Upper lobe of left lung (tissue), 6 donors: ENCODE results near the gene CCDC197. TPM values are rescaled to one million over a fixed set of nuclear protein-coding genes. Genes with fewer than 3 reads are reported as not detected.

Source experiments
- ATAC-seq, 2 donors: fragments of 200-7000 bp; cut with Tn5 transposase; one replicate each; pipeline ENCODE4 v1.9.1; 2022; ENCODE audit warnings: mild to moderate bottlenecking in 2 of 2, moderate library complexity in 2 of 2; ENCODE audit not compliant: low FRiP score in 2 of 2
- DNase-seq, 2 donors: peaks; one replicate each; pipeline ENCODE4 v3.0.0-alpha.2; 2019 to 2020
- H3K27ac ChIP-seq, 4 donors: fragments of 200-600 bp; sonication (generic); one replicate each; pipeline ENCODE4 v1.5.1; 2016 to 2019
- H3K27me3 ChIP-seq, 4 donors: fragments of 200-600 bp; sonication (generic); one replicate each; pipeline ENCODE4 v1.5.1; 2017 to 2019
- H3K36me3 ChIP-seq, 4 donors: fragments of 200-600 bp; sonication (generic); one replicate each; pipeline ENCODE4 v1.5.1; 2016 to 2019
- H3K4me1 ChIP-seq, 4 donors: fragments of 200-600 bp; sonication (generic); one replicate each; pipeline ENCODE4 v1.5.1; 2018 to 2019
- H3K4me3 ChIP-seq, 4 donors: fragments of 200-600 bp; sonication (generic); one replicate each; pipeline ENCODE4 v1.5.1; 2017 to 2019; ENCODE audit warnings: mild to moderate bottlenecking in 2 of 4, moderate library complexity in 1 of 4
- H3K9me3 ChIP-seq, 4 donors: fragments of 200-600 bp; sonication (generic); one replicate each; pipeline ENCODE4 v1.5.1; 2018 to 2019
- CTCF ChIP-seq, 6 experiments: fragments of 450-650 bp in 4 of 6; fragments of 200-600 bp in 2 of 6; sonication (generic) in 2 of 6; IDR thresholded peaks; one replicate each; pipeline ENCODE4 v1.5.1; 2016 to 2019; ENCODE audit warnings: antibody characterized with exemption in 6 of 6
- EP300 ChIP-seq, 4 donors: sonication (generic); formaldehyde crosslinking; IDR thresholded peaks; one replicate each; pipeline ENCODE4 v1.5.1; 2017; ENCODE audit warnings: antibody characterized with exemption in 4 of 4, control low read depth in 2 of 4
- POLR2A ChIP-seq, 4 donors: fragments of 450-650 bp; IDR thresholded peaks; one replicate each; pipeline ENCODE4 v1.5.1; 2016 to 2017; ENCODE audit warnings: antibody characterized with exemption in 4 of 4, mild to moderate bottlenecking in 2 of 4
- POLR2AphosphoS5 ChIP-seq, 2 donors: sonication (generic); formaldehyde crosslinking; IDR thresholded peaks; one replicate each; pipeline ENCODE4 v1.5.1; 2017; ENCODE audit warnings: antibody characterized with exemption in 2 of 2
- WGBS, 2 donors: methylation state at CpG; one replicate each; pipeline ENCODE4 v1.1.5; 2017 to 2018; 5-methylcytosine and 5-hydroxymethylcytosine counted together
- total RNA-seq, 6 donors: library from RNA; depleted of rRNA in 4 of 6; stranded (reverse); fragments of >200 nt in 4 of 6; gene quantifications; one replicate each; pipeline versions ENCODE4 v1.1.0 to v1.2.1, GENCODE V29; 2016 to 2021
- donor health status: DM: no; HTN: no; CAD: no; lungs with moderate emphysema.
- donor health status: DM: no; HTN: yes; CAD: no; lungs with severe emphysema.

CCDC197 gene
- total RNA-seq, 6 donors from 2014 or later, result not detected

GRCh38 chr14:93970585-93970964 lies 26.5 kb upstream of the CCDC197 start:
- WGBS, 2 donors, result 37 to 50% methylated on average over 9 of the region's 9 CpGs
- H3K27me3 ChIP-seq, result no peaks in the 10 kb centered on the region
- no peaks in the 10 kb centered on the region for H3K9me3 ChIP-seq
- peak in 1 of 2 donors; percentile 49 for DNase-seq
- H3K4me3 ChIP-seq, result peak overlapping the region in 3 of 4 donors; percentile 26 to 47 (median 42)
- no peaks in the 10 kb centered on the region for H3K36me3 ChIP-seq
- TF ChIP-seq POLR2A (IDR thresholded peaks at IDR 0.05), result no peak
- TF ChIP-seq CTCF (IDR thresholded peaks at IDR 0.05), result peak in 4 of 6 experiments; percentile 30 to 48 (median 39)
- no peak for TF ChIP-seq EP300 (IDR thresholded peaks at IDR 0.05)
- no peak for TF ChIP-seq POLR2AphosphoS5 (IDR thresholded peaks at IDR 0.05)
- peak overlapping the region in 1 of 4 donors; percentile 39 for H3K27ac ChIP-seq
- H3K4me1 ChIP-seq, result peaks cover 6 to 22% (median 9%) of the 10 kb centered on the region in 4 donors
- peak; percentile 37 to 46 for ATAC-seq

GRCh38 chr14:93970965-93971634 lies 26.0 kb upstream of the CCDC197 start:
- peak overlapping the region in 3 of 4 donors; percentile 26 to 47 (median 42) for H3K4me3 ChIP-seq
- no peaks in the 10 kb centered on the region for H3K9me3 ChIP-seq
- no peaks in the 10 kb centered on the region for H3K27me3 ChIP-seq
- TF ChIP-seq POLR2AphosphoS5 (IDR thresholded peaks at IDR 0.05), result no peak
- no peak for TF ChIP-seq CTCF (IDR thresholded peaks at IDR 0.05)
- TF ChIP-seq EP300 (IDR thresholded peaks at IDR 0.05), result no peak
- TF ChIP-seq POLR2A (IDR thresholded peaks at IDR 0.05), result no peak
- H3K36me3 ChIP-seq, result no peaks in the 10 kb centered on the region
- no peak for DNase-seq
- no peak for ATAC-seq
- WGBS, 2 donors, result 41% methylated on average over 13 to 15 of the region's 15 CpGs
- H3K4me1 ChIP-seq, result peaks cover 6 to 19% (median 9%) of the 10 kb centered on the region in 4 donors
- H3K27ac ChIP-seq, result peak overlapping the region in 2 of 4 donors; percentile 35 to 39

GRCh38 chr14:93971635-93972027 lies 25.5 kb upstream of the CCDC197 start:
- H3K27ac ChIP-seq, result no peak overlapping the region
- no peak for DNase-seq
- TF ChIP-seq CTCF (IDR thresholded peaks at IDR 0.05), result no peak
- no peak for TF ChIP-seq POLR2A (IDR thresholded peaks at IDR 0.05)
- TF ChIP-seq POLR2AphosphoS5 (IDR thresholded peaks at IDR 0.05), result no peak
- no peak for TF ChIP-seq EP300 (IDR thresholded peaks at IDR 0.05)
- no peaks in the 10 kb centered on the region for H3K36me3 ChIP-seq
- ATAC-seq, result no peak
- H3K4me3 ChIP-seq, result no peak overlapping the region
- WGBS, 2 donors, result 79 to 85% methylated on average over 3 of the region's 3 CpGs
- H3K9me3 ChIP-seq, result no peaks in the 10 kb centered on the region
- no peaks in the 10 kb centered on the region for H3K27me3 ChIP-seq
- peaks cover 6 to 19% (median 9%) of the 10 kb centered on the region in 4 donors for H3K4me1 ChIP-seq

GRCh38 chr14:93972618-93973205 lies 24.4 kb upstream of the CCDC197 start:
- Histone ChIP-seq H3K9me3 (no peaks in the 10 kb centered on the region), H3K27me3 (no peaks in the 10 kb centered on the region), H3K4me1 (peaks cover 6 to 11% (median 9%) of the 10 kb centered on the region in 4 donors), H3K4me3 (no peak overlapping the region), H3K27ac (no peak overlapping the region), H3K36me3 (no peaks in the 10 kb centered on the region)
- 79% methylated on average over 6 of the region's 6 CpGs; no CpG with 5 or more reads in 1 of the 2 donors for WGBS, 2 donors
- ATAC-seq, result no peak
- TF ChIP-seq POLR2A (IDR thresholded peaks at IDR 0.05) (no peak), EP300 (IDR thresholded peaks at IDR 0.05) (no peak), POLR2AphosphoS5 (IDR thresholded peaks at IDR 0.05) (no peak), CTCF (IDR thresholded peaks at IDR 0.05) (no peak)
- no peak for DNase-seq
